ENCODE measurements around the gene EYA2. TPM values are rescaled to one million over a fixed set of nuclear protein-coding genes. Genes with fewer than 3 reads are reported as not detected.

Gene EYA2
- total and polyA plus RNA-seq, 2 donors (not counting 3 experiments of a cell fraction or from before 2014, with no cell fraction given) = not detected

DNA sequence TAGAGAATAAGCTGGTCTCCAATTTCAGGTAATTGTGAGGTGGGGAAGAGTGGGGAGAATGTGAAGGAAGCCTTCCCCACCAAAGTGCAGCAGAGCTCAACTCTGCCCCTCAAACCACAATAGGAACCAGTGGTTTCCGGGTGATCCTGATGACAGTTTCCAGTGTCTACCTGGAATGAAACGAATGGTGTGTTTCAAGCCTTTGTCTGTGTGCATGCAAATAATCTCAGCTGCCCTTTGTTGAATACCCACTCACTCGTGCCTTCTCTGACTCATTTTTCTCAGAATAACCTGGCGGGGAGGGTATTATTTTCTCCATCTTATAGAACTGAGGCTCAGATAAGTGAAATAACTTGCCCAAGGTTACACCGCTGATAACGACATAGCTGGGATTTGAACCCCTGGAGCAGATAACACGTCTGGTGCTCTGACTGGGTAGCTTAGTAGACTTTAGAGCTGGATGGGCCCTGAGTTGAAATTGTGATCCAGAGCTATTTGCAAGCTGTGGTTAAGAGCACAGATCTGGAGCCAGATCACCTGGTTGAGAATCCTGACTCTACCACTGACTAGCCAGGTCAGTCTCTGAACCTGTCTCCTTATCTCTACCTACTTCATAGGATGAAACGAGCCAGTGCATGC is 85.1 kb downstream of the EYA2 start:
- intact Hi-C loops (cut with micrococcal nuclease) (no loop called here), dilution Hi-C loops (cut with MboI; ENCODE audit: extremely low pct_ligation_motif_present, low sequenced_read_pairs) (no loop called here)
- no peak overlapping the region for H3K4me3 ChIP-seq (replicated peaks in 1 of 3; ENCODE audit: insufficient read depth in 1 of 3, low read depth in 1 of 3, low read length in 3 of 3)
- no peaks in the 10 kb centered on the region for H4K20me1 ChIP-seq (replicated peaks; ENCODE audit: control insufficient read depth, extremely low read depth, insufficient read depth, low read length)
- no peaks in the 10 kb centered on the region for H3K4me1 ChIP-seq (ENCODE audit: control insufficient read depth, extremely low read depth, insufficient read depth, low read length)
- BruUV-seq (replicated peaks) = no TSS peak
- H3K27ac ChIP-seq (ENCODE audit: insufficient read depth, low read depth, low read length) = no peak overlapping the region
- no peaks in the 10 kb centered on the region for H3K9me1 ChIP-seq (replicated peaks; ENCODE audit: control insufficient read depth, extremely low read depth, insufficient read depth, low read length)
- no peaks in the 10 kb centered on the region for H3K9me3 ChIP-seq (replicated peaks; ENCODE audit: control insufficient read depth, insufficient read depth, low read length)
- no peak for FAIRE-seq
- H3K27me3 ChIP-seq (ENCODE audit: control insufficient read depth in 2 of 2, insufficient read depth in 2 of 2, low read length in 2 of 2) = no peaks in the 10 kb centered on the region
- H2AFZ ChIP-seq (ENCODE audit: low read depth, low read length) = no peak overlapping the region
- no peaks in the 10 kb centered on the region for H3K36me3 ChIP-seq (ENCODE audit: control insufficient read depth in 2 of 2, extremely low read depth in 1 of 2, insufficient read depth in 2 of 2, low read length in 2 of 2)
- no peak for TF ChIP-seq MAX (IDR thresholded peaks at IDR 0.05; ENCODE audit: insufficient read depth, insufficient read length)
- no peak for TF ChIP-seq EZH2 (IDR thresholded peaks at IDR 0.05; ENCODE audit: borderline replicate concordance, low read depth, low read length, severe bottlenecking)
- TF ChIP-seq FOS (IDR thresholded peaks at IDR 0.05; ENCODE audit: borderline replicate concordance, insufficient read depth, low read length) = no peak
- TF ChIP-seq POLR2AphosphoS5 (IDR thresholded peaks at IDR 0.05; ENCODE audit: insufficient read depth, low read depth, low read length) = no peak
- no peak for TF ChIP-seq MYC (IDR thresholded peaks at IDR 0.05; ENCODE audit: low read depth, low read length)
- no peak for TF ChIP-seq POLR2A (IDR thresholded peaks at IDR 0.05; ENCODE audit: low read depth, low read length)
- TF ChIP-seq, protein P1, sequence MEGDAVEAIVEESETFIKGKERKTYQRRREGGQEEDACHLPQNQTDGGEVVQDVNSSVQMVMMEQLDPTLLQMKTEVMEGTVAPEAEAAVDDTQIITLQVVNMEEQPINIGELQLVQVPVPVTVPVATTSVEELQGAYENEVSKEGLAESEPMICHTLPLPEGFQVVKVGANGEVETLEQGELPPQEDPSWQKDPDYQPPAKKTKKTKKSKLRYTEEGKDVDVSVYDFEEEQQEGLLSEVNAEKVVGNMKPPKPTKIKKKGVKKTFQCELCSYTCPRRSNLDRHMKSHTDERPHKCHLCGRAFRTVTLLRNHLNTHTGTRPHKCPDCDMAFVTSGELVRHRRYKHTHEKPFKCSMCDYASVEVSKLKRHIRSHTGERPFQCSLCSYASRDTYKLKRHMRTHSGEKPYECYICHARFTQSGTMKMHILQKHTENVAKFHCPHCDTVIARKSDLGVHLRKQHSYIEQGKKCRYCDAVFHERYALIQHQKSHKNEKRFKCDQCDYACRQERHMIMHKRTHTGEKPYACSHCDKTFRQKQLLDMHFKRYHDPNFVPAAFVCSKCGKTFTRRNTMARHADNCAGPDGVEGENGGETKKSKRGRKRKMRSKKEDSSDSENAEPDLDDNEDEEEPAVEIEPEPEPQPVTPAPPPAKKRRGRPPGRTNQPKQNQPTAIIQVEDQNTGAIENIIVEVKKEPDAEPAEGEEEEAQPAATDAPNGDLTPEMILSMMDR (IDR thresholded peaks at IDR 0.05; ENCODE audit: extremely low read depth in 1 of 2, insufficient read depth in 1 of 2, low read depth in 1 of 2, low read length in 2 of 2) = no peak
- TF ChIP-seq JUN (IDR thresholded peaks at IDR 0.05; ENCODE audit: borderline replicate concordance, insufficient read depth, insufficient read length, low read depth) = no peak
- TF ChIP-seq GATA2 (IDR thresholded peaks at IDR 0.05; ENCODE audit: insufficient read depth, insufficient read length, low read depth, low read length) = no peak
- H3K79me2 ChIP-seq (ENCODE audit: control insufficient read depth, insufficient read depth, low read length) = no peaks in the 10 kb centered on the region
- no peak for DNase-seq (ENCODE audit: low read depth, low spot score)
- ChIA-PET POLR2A (no interaction called here), CTCF (interaction anchor here (0.7 kb wide), 1 partner anchor 22 kb away, joined by 3 read pairs; no protein-coding TSS in a partner anchor)
- H3K9ac ChIP-seq (replicated peaks; ENCODE audit: extremely low read depth, insufficient read depth, low read length) = no peak overlapping the region
- no peak overlapping the region for H3K4me2 ChIP-seq (ENCODE audit: insufficient read depth, low read length)

All from endothelial cell of umbilical vein (primary cell).